ENCODE measurements around the gene CDK5RAP1.

CDK5RAP1 gene

DNA sequence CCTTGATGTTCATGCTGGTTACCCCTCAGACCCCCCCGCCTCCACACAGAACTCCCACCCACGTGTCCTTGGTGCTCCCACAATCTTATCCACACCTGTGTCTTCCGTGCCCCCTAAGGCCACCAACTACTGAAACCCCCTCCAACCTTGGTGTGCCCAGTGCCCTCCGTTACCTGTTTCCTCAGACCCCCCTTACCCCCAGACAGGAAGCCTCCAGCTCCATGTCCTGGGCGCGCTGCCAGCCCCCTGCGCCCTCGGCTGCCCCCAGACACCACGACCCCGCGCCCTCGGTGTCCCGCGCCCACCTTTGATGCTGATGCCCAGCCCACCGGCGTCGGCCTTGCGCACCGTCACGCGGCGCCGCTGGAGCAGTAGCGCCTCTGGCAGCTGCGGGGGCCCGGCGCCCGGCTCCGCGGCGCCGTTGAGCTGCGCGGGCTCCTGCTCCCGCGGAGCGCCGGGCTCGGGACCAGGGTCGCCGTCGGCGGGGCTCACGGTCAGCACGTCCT lies 41.7 kb upstream of the CDK5RAP1 start (continued):
- TF ChIP-seq BCL11A (tag by site-specific recombination; IDR thresholded peaks at IDR 0.05; ENCODE audit: low read depth), result no peak
- no peak for TF ChIP-seq ZNF510 (tag by site-specific recombination; IDR thresholded peaks at IDR 0.05; ENCODE audit: insufficient replicate concordance)
- no peak for TF ChIP-seq ZNF530 (tag by site-specific recombination; IDR thresholded peaks at IDR 0.05; ENCODE audit: low read depth)
- TF ChIP-seq ZNF529 (tag by site-specific recombination; IDR thresholded peaks at IDR 0.05; ENCODE audit: insufficient replicate concordance), result no peak
- TF ChIP-seq ZFHX2 (tag by site-specific recombination; conservative IDR thresholded peaks at IDR 0.05), result peak; percentile 78
- TF ChIP-seq, protein P1, sequence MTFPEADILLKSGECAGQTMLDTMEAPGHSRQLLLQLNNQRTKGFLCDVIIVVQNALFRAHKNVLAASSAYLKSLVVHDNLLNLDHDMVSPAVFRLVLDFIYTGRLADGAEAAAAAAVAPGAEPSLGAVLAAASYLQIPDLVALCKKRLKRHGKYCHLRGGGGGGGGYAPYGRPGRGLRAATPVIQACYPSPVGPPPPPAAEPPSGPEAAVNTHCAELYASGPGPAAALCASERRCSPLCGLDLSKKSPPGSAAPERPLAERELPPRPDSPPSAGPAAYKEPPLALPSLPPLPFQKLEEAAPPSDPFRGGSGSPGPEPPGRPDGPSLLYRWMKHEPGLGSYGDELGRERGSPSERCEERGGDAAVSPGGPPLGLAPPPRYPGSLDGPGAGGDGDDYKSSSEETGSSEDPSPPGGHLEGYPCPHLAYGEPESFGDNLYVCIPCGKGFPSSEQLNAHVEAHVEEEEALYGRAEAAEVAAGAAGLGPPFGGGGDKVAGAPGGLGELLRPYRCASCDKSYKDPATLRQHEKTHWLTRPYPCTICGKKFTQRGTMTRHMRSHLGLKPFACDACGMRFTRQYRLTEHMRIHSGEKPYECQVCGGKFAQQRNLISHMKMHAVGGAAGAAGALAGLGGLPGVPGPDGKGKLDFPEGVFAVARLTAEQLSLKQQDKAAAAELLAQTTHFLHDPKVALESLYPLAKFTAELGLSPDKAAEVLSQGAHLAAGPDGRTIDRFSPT (tag by site-specific recombination; IDR thresholded peaks at IDR 0.05), result peak; percentile 83
- TF ChIP-seq, protein P2, sequence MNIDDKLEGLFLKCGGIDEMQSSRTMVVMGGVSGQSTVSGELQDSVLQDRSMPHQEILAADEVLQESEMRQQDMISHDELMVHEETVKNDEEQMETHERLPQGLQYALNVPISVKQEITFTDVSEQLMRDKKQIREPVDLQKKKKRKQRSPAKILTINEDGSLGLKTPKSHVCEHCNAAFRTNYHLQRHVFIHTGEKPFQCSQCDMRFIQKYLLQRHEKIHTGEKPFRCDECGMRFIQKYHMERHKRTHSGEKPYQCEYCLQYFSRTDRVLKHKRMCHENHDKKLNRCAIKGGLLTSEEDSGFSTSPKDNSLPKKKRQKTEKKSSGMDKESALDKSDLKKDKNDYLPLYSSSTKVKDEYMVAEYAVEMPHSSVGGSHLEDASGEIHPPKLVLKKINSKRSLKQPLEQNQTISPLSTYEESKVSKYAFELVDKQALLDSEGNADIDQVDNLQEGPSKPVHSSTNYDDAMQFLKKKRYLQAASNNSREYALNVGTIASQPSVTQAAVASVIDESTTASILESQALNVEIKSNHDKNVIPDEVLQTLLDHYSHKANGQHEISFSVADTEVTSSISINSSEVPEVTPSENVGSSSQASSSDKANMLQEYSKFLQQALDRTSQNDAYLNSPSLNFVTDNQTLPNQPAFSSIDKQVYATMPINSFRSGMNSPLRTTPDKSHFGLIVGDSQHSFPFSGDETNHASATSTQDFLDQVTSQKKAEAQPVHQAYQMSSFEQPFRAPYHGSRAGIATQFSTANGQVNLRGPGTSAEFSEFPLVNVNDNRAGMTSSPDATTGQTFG (tag by site-specific recombination; IDR thresholded peaks at IDR 0.05; ENCODE audit: borderline replicate concordance), result no peak
- TF ChIP-seq ZNF37A (tag by site-specific recombination; IDR thresholded peaks at IDR 0.05), result no peak
- no peak for TF ChIP-seq ZBTB1 (tag by site-specific recombination; IDR thresholded peaks at IDR 0.05)
- TF ChIP-seq ZNF155 (tag by site-specific recombination; IDR thresholded peaks at IDR 0.05), result no peak
- TF ChIP-seq, protein P3, sequence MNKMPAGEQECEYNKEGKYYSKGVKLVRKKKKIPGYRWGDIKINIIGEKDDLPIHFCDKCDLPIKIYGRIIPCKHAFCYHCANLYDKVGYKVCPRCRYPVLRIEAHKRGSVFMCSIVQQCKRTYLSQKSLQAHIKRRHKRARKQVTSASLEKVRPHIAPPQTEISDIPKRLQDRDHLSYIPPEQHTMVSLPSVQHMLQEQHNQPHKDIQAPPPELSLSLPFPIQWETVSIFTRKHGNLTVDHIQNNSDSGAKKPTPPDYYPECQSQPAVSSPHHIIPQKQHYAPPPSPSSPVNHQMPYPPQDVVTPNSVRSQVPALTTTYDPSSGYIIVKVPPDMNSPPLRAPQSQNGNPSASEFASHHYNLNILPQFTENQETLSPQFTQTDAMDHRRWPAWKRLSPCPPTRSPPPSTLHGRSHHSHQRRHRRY (tag by site-specific recombination; IDR thresholded peaks at IDR 0.05), result no peak
- TF ChIP-seq GLIS2 (tag by site-specific recombination; IDR thresholded peaks at IDR 0.05), result peak; percentile 74
- no peak for TF ChIP-seq ZNF670 (tag by site-specific recombination; IDR thresholded peaks at IDR 0.05; ENCODE audit: low read depth)
- TF ChIP-seq, protein P4, sequence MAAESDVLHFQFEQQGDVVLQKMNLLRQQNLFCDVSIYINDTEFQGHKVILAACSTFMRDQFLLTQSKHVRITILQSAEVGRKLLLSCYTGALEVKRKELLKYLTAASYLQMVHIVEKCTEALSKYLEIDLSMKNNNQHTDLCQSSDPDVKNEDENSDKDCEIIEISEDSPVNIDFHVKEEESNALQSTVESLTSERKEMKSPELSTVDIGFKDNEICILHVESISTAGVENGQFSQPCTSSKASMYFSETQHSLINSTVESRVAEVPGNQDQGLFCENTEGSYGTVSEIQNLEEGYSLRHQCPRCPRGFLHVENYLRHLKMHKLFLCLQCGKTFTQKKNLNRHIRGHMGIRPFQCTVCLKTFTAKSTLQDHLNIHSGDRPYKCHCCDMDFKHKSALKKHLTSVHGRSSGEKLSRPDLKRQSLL (tag by site-specific recombination; IDR thresholded peaks at IDR 0.05), result no peak
- TF ChIP-seq ZNF324 (tag by site-specific recombination; IDR thresholded peaks at IDR 0.05), result no peak
- TF ChIP-seq GLI4 (tag by site-specific recombination; IDR thresholded peaks at IDR 0.05), result no peak
- no peak for TF ChIP-seq ZNF544 (tag by site-specific recombination; IDR thresholded peaks at IDR 0.05)
- TF ChIP-seq ZNF785 (tag by site-specific recombination; IDR thresholded peaks at IDR 0.05), result no peak
- TF ChIP-seq, protein P5, sequence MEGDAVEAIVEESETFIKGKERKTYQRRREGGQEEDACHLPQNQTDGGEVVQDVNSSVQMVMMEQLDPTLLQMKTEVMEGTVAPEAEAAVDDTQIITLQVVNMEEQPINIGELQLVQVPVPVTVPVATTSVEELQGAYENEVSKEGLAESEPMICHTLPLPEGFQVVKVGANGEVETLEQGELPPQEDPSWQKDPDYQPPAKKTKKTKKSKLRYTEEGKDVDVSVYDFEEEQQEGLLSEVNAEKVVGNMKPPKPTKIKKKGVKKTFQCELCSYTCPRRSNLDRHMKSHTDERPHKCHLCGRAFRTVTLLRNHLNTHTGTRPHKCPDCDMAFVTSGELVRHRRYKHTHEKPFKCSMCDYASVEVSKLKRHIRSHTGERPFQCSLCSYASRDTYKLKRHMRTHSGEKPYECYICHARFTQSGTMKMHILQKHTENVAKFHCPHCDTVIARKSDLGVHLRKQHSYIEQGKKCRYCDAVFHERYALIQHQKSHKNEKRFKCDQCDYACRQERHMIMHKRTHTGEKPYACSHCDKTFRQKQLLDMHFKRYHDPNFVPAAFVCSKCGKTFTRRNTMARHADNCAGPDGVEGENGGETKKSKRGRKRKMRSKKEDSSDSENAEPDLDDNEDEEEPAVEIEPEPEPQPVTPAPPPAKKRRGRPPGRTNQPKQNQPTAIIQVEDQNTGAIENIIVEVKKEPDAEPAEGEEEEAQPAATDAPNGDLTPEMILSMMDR (tag by site-specific recombination; IDR thresholded peaks at IDR 0.05), result 0 out of 2 replicates have a peak, but pooled peaks have one; percentile 8
- no peak for TF ChIP-seq ZNF248 (tag by site-specific recombination; IDR thresholded peaks at IDR 0.05)
- peak; percentile 20; the same call in 1 of the 2 replicates for TF ChIP-seq OSR2 (tag by site-specific recombination; IDR thresholded peaks at IDR 0.05)
- 0 out of 2 replicates have a peak, but pooled peaks have one; percentile 52 for TF ChIP-seq ZBTB8A (tag by site-specific recombination; IDR thresholded peaks at IDR 0.05)
- TF ChIP-seq, protein P6, sequence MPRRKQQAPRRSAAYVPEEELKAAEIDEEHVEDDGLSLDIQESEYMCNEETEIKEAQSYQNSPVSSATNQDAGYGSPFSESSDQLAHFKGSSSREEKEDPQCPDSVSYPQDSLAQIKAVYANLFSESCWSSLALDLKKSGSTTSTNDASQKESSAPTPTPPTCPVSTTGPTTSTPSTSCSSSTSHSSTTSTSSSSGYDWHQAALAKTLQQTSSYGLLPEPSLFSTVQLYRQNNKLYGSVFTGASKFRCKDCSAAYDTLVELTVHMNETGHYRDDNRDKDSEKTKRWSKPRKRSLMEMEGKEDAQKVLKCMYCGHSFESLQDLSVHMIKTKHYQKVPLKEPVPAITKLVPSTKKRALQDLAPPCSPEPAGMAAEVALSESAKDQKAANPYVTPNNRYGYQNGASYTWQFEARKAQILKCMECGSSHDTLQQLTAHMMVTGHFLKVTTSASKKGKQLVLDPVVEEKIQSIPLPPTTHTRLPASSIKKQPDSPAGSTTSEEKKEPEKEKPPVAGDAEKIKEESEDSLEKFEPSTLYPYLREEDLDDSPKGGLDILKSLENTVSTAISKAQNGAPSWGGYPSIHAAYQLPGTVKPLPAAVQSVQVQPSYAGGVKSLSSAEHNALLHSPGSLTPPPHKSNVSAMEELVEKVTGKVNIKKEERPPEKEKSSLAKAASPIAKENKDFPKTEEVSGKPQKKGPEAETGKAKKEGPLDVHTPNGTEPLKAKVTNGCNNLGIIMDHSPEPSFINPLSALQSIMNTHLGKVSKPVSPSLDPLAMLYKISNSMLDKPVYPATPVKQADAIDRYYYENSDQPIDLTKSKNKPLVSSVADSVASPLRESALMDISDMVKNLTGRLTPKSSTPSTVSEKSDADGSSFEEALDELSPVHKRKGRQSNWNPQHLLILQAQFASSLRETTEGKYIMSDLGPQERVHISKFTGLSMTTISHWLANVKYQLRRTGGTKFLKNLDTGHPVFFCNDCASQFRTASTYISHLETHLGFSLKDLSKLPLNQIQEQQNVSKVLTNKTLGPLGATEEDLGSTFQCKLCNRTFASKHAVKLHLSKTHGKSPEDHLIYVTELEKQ (tag by site-specific recombination; IDR thresholded peaks at IDR 0.05; ENCODE audit: borderline replicate concordance), result no peak
- TF ChIP-seq, protein P7, sequence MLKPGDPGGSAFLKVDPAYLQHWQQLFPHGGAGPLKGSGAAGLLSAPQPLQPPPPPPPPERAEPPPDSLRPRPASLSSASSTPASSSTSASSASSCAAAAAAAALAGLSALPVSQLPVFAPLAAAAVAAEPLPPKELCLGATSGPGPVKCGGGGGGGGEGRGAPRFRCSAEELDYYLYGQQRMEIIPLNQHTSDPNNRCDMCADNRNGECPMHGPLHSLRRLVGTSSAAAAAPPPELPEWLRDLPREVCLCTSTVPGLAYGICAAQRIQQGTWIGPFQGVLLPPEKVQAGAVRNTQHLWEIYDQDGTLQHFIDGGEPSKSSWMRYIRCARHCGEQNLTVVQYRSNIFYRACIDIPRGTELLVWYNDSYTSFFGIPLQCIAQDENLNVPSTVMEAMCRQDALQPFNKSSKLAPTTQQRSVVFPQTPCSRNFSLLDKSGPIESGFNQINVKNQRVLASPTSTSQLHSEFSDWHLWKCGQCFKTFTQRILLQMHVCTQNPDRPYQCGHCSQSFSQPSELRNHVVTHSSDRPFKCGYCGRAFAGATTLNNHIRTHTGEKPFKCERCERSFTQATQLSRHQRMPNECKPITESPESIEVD (tag by site-specific recombination; IDR thresholded peaks at IDR 0.05), result no peak
- no peak for TF ChIP-seq ZNF133 (tag by site-specific recombination; IDR thresholded peaks at IDR 0.05)
- TF ChIP-seq ZNF48 (tag by site-specific recombination; IDR thresholded peaks at IDR 0.05), result no peak
- TF ChIP-seq ZNF521 (tag by site-specific recombination; IDR thresholded peaks at IDR 0.05), result no peak
